GM12875 (cell line): ENCODE data around the gene LCLAT1.

Source experiments
- H3K4me3 ChIP-seq: one replicate; pipeline ENCODE4 v1.5.1; 2011; ENCODE audit warnings: low read depth, low read length, control low read depth
- TF ChIP-seq, protein P1 (sequence below): IDR thresholded peaks from 2 replicates; pipeline ENCODE4 v1.5.1; 2011; ENCODE audit warnings: low read depth, mild to moderate bottlenecking, control low read depth, inconsistent platforms, low read length, moderate library complexity, borderline replicate concordance; ENCODE audit not compliant: insufficient read depth

LCLAT1 gene

GRCh38 chr2:30516166-30516565 lies 69.1 kb downstream of the LCLAT1 start:
- TF ChIP-seq, protein P1, sequence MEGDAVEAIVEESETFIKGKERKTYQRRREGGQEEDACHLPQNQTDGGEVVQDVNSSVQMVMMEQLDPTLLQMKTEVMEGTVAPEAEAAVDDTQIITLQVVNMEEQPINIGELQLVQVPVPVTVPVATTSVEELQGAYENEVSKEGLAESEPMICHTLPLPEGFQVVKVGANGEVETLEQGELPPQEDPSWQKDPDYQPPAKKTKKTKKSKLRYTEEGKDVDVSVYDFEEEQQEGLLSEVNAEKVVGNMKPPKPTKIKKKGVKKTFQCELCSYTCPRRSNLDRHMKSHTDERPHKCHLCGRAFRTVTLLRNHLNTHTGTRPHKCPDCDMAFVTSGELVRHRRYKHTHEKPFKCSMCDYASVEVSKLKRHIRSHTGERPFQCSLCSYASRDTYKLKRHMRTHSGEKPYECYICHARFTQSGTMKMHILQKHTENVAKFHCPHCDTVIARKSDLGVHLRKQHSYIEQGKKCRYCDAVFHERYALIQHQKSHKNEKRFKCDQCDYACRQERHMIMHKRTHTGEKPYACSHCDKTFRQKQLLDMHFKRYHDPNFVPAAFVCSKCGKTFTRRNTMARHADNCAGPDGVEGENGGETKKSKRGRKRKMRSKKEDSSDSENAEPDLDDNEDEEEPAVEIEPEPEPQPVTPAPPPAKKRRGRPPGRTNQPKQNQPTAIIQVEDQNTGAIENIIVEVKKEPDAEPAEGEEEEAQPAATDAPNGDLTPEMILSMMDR = no peak
- H3K4me3 ChIP-seq = no peak overlapping the region

- no peak overlapping the region for H3K4me3 ChIP-seq
- TF ChIP-seq, protein P1 = no peak
Measured at GRCh38 chr2:30519796-30520195, 72.8 kb downstream of the LCLAT1 start.

- TF ChIP-seq, protein P1 = no peak
- H3K4me3 ChIP-seq = no peak overlapping the region
Measured at GRCh38 chr2:30522421-30522820, 75.4 kb downstream of the LCLAT1 start.

- TF ChIP-seq, protein P1 = no peak
- no peak overlapping the region for H3K4me3 ChIP-seq
Measured at GRCh38 chr2:30527411-30527810, 80.4 kb downstream of the LCLAT1 start.

DNA sequence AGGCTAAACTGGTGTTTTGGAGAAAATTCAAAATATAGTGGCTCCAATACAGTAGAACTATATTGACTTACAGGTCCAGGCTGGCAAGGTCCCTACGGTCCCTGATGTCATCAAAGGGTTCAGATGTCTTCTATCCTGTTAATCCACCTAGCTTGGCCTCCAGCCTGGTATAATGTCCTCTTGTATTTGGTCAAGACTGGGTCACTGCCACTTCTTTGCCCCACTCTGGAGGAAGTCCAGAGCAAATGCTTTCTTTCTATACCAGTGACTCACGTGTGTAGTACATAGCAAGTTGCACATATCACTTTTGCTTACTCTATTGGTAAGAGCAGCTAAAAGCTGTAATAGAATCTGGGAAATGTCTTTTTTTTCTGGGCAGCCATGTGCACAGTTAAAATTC lies 80.8 kb downstream of the LCLAT1 start:
- TF ChIP-seq, protein P1 = no peak
- no peak overlapping the region for H3K4me3 ChIP-seq

- H3K4me3 ChIP-seq = no peak overlapping the region
- TF ChIP-seq, protein P1 = no peak
Measured at GRCh38 chr2:30530346-30530745, 83.3 kb downstream of the LCLAT1 start.

DNA sequence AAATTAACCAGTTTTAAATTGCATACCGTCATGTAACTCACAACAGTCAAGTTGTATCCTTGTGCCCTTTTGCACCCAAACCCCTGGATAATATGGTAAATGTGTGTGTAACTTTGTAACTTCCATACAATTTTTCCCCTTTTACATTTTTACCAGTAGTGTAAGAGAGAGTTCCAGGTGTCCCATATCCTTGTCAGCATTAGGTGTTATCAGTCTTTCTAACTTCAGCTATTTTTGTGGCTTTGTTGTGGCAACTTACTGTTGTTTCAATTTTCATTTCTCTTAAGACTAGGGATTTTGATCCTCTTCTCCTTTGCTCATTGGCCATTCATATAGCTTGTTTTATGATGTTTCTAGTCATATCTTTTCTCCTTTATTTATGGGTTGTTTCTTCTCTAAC lies 94.6 kb downstream of the LCLAT1 start:
- H3K4me3 ChIP-seq = no peak overlapping the region
- TF ChIP-seq, protein P1 = no peak
